Colonic mucosa (tissue), 4 donors: ENCODE data around the gene FTO. TPM values are rescaled to one million over a fixed set of nuclear protein-coding genes. Genes with fewer than 3 reads are reported as not detected.

Experiments
- DNase-seq: peaks from one replicate; pipeline ENCODE4 v3.0.0-alpha.2; 2020
- H3K27ac ChIP-seq: fragments of 200-600 bp; one replicate; pipeline ENCODE4 v1.8.0; 2021
- H3K27me3 ChIP-seq: fragments of 200-600 bp; one replicate; pipeline ENCODE4 v1.8.0; 2021
- H3K36me3 ChIP-seq: fragments of 200-600 bp; one replicate; pipeline ENCODE4 v1.8.0; 2021
- H3K4me1 ChIP-seq: fragments of 200-600 bp; one replicate; pipeline ENCODE4 v1.8.0; 2021; ENCODE audit warnings: mild to moderate bottlenecking
- H3K4me3 ChIP-seq: fragments of 200-600 bp; one replicate; pipeline ENCODE4 v1.8.0; 2021
- H3K9ac ChIP-seq, 2 donors: one replicate each; pipeline ENCODE4 v1.7.0; 2013; ENCODE audit warnings: control low read depth in 2 of 2, low read depth in 2 of 2, low read length in 2 of 2
- H3K9me3 ChIP-seq: fragments of 200-600 bp; one replicate; pipeline ENCODE4 v1.8.0; 2021
- intact Hi-C: fragments of 100-400 bp; cut with DNase I; formaldehyde crosslinking; loops from one replicate; pipeline ENCODE4 v1.14.1; 2022
- total RNA-seq, 2 donors: library from RNA; stranded (reverse); fragmentation: NEBNext Ultra II Directional in 1 of 2; extraction: Animal tissue kit (Norgen Biotek cat#: 25700) in 1 of 2; gene quantifications; one replicate each; pipeline ENCODE4 v1.2.1, GENCODE V29; 2021
- TF ChIP-seq, protein P1 (sequence below): fragments of 200-600 bp; IDR thresholded peaks from one replicate; pipeline ENCODE4 v1.8.0; 2022; ENCODE audit warnings: antibody characterized with exemption, mild to moderate bottlenecking
- donor health status: healthy.
- donor health status: DM: no; HTN: no; CAD: no.
- donor health status: DM: no; HTN: no; CAD: no.

Gene FTO
- total RNA-seq, 2 donors from 2014 or later: 38.3 to 39.2 TPM

DNA sequence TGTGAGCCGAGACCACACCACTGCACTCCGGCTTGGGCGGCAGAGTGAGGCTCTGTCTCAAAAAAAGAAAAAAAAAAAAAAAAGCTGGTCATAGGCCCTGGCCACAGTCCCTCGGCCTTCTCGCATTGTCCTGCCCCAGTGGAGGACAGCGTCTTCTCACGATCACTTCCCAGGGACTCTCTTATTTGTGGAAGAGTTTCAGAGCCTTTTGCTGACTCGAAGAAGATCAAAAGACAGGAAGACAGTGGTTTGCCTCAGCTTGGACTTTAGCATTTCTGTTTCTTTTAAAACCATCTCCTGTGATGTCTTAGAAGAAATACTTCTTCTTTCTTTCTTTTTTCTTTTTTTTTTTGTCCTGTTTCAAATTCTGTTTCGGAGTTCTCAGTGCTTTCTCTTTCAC is 210.0 kb downstream of the FTO start:
- intact Hi-C loops: no loop called here
- H3K9ac ChIP-seq: no peak overlapping the region
- H3K36me3 ChIP-seq: no peaks in the 10 kb centered on the region
- H3K4me1 ChIP-seq: no peaks in the 10 kb centered on the region
- H3K9me3 ChIP-seq: no peaks in the 10 kb centered on the region
- no peak for DNase-seq
- H3K27me3 ChIP-seq: no peaks in the 10 kb centered on the region
- TF ChIP-seq, protein P1, sequence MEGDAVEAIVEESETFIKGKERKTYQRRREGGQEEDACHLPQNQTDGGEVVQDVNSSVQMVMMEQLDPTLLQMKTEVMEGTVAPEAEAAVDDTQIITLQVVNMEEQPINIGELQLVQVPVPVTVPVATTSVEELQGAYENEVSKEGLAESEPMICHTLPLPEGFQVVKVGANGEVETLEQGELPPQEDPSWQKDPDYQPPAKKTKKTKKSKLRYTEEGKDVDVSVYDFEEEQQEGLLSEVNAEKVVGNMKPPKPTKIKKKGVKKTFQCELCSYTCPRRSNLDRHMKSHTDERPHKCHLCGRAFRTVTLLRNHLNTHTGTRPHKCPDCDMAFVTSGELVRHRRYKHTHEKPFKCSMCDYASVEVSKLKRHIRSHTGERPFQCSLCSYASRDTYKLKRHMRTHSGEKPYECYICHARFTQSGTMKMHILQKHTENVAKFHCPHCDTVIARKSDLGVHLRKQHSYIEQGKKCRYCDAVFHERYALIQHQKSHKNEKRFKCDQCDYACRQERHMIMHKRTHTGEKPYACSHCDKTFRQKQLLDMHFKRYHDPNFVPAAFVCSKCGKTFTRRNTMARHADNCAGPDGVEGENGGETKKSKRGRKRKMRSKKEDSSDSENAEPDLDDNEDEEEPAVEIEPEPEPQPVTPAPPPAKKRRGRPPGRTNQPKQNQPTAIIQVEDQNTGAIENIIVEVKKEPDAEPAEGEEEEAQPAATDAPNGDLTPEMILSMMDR: no peak
- H3K27ac ChIP-seq: no peak overlapping the region
- no peak overlapping the region for H3K4me3 ChIP-seq

DNA sequence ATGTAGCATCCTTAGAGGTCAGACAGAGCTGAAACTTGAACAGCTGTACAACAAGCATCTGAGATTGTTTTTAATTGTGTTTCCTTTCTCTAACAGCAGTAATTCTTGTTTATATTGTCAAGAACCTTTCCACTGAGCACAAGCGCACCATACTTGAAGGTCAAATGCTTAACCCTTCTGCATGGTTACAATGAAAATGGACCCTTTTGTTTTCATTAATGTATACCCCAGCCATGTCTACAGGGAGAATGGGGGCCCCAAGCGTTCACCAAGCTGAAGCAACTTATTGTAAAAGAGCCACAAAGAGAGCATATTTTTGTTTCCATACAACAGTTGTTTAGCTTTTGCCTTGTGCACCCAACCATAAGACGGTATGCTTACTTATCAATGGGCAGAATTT is 210.8 kb downstream of the FTO start:
- TF ChIP-seq, protein P1: no peak
- no peaks in the 10 kb centered on the region for H3K36me3 ChIP-seq
- DNase-seq: no peak
- H3K9me3 ChIP-seq: no peaks in the 10 kb centered on the region
- H3K9ac ChIP-seq: no peak overlapping the region
- no peak overlapping the region for H3K4me3 ChIP-seq
- intact Hi-C loops: no loop called here
- no peaks in the 10 kb centered on the region for H3K4me1 ChIP-seq
- no peak overlapping the region for H3K27ac ChIP-seq
- H3K27me3 ChIP-seq: no peaks in the 10 kb centered on the region

DNA sequence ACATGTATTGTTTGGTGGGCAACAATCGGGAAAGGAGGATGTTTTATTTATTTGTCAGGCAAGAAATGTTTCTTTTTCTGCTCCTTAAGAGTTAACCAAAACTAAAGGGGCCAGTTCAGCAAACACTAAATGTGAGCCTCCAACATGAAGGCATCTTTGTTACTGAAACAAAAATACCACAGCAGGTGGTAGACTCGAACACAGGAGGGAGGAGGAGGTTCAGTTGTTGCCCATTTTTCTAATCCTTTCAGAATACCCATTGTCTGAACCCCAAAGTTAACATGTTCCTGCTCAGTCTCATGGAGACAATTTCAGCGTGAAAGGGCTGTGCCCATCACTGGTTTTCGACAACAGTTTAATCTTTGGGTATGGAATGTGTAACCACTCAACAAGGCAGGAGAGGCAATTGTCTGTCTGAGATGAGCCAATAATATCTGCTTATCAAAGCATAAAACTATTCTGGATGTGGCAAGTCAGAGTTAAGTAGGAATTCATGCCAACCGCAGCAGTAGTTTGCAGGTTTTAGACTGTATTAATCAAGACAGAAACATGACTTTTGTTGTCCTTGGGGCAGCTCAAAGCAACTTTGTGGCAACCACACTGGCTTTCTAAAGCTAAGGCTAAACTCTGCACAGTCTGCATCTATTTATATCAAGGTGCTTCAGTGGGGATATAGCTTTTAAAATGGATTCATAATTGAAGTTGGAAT is 211.7 kb downstream of the FTO start:
- TF ChIP-seq, protein P1: no peak
- Histone ChIP-seq H3K4me3 (no peak overlapping the region), H3K4me1 (no peaks in the 10 kb centered on the region), H3K9ac (no peak overlapping the region), H3K27me3 (no peaks in the 10 kb centered on the region), H3K36me3 (no peaks in the 10 kb centered on the region), H3K27ac (no peak overlapping the region), H3K9me3 (no peaks in the 10 kb centered on the region)
- DNase-seq: no peak
- intact Hi-C loops: no loop called here

DNA sequence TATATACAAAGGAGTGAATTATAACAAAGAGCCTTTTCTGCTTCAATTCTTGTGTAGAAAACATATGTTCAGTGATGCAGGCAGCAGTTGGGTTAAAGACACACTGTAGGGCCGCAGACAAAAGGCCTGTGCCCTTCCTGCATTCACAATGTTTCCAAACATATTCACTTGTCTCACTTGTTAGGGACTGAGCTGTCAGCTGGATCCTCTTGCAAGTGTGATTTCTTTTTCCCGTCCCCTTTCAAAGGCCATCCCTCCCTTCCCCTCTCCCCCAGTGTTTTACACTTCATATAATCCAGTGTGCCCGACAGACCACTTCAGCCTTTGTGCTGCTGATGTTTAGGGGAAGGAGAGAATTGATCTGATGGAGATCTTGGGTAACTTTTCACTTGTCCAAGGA is 217.0 kb downstream of the FTO start:
- no peaks in the 10 kb centered on the region for H3K36me3 ChIP-seq
- H3K27ac ChIP-seq: no peak overlapping the region
- no peak for DNase-seq
- intact Hi-C loops: no loop called here
- H3K9me3 ChIP-seq: no peaks in the 10 kb centered on the region
- H3K4me1 ChIP-seq: no peaks in the 10 kb centered on the region
- no peaks in the 10 kb centered on the region for H3K27me3 ChIP-seq
- no peak overlapping the region for H3K4me3 ChIP-seq
- TF ChIP-seq, protein P1: no peak
- H3K9ac ChIP-seq: no peak overlapping the region

DNA sequence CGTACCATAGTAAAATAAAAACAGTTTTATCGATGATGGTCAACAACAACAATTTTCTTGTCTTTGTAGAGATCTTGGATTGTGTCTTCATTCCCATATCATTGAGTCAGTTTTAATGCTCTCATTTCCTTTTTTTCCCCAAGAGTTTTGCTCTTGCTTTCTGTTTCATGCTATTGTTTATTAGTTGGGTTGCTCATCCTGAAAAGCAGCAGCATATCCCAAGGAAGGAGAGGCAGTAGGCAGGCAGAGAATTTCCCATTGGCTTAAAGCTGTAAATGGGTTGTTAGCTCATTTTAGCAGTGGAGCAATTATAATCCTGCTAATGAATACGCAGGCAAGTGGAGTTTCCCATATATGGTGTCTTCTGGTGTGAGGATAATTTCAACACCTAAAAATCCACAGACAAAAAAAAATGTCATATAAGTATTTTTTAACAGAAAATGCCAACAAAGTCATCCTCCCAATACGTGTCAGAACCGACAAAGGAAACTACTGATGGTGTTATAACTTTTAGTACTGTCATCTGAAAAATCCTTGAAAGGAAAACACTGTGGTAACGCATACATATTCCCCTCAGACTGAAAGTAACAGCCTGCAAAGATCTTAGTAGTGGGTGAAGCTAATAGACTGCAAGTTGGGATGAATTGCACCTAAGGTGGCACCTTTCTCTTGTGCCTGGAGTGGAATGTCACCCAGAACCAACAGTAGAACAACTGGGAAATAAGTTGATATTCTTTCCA is 218.3 kb downstream of the FTO start:
- Histone ChIP-seq H3K27me3 (no peaks in the 10 kb centered on the region), H3K9ac (no peak overlapping the region), H3K4me3 (no peak overlapping the region), H3K36me3 (no peaks in the 10 kb centered on the region), H3K4me1 (no peaks in the 10 kb centered on the region), H3K9me3 (no peaks in the 10 kb centered on the region), H3K27ac (no peak overlapping the region)
- DNase-seq: no peak
- intact Hi-C loops: no loop called here
- TF ChIP-seq, protein P1: no peak
